NOMO-1 treated with dmso at 0.1 percent for 144 hours (cell line): Measurements from ENCODE around the gene ATP6V1G3.
"Not testable (repeated sequence)": the region's sequence is repeated elsewhere in the genome, so short reads cannot be mapped to it uniquely, and the experiment has no call there.

Source experiments
- DNase-seq: peaks from one replicate; lab custom pipeline; 2025; ENCODE audit not compliant: unreplicated experiment; lab: John Stamatoyannopoulos, UW

ATP6V1G3 gene

DNA sequence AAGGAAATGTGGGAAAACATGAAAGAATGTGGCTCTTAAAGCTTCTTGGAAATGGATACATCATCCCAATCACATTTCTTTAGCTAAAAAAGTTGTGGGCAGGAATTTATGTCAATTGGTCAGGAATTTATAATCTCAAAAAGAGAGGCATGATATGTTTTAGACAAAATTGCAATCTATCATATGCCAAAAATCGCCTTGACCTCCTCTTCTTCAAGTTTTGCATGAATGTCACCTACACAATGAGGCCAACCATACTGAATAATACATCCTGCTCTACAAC lies 42.4 kb downstream of the ATP6V1G3 start:
- DNase-seq: no peak

DNA sequence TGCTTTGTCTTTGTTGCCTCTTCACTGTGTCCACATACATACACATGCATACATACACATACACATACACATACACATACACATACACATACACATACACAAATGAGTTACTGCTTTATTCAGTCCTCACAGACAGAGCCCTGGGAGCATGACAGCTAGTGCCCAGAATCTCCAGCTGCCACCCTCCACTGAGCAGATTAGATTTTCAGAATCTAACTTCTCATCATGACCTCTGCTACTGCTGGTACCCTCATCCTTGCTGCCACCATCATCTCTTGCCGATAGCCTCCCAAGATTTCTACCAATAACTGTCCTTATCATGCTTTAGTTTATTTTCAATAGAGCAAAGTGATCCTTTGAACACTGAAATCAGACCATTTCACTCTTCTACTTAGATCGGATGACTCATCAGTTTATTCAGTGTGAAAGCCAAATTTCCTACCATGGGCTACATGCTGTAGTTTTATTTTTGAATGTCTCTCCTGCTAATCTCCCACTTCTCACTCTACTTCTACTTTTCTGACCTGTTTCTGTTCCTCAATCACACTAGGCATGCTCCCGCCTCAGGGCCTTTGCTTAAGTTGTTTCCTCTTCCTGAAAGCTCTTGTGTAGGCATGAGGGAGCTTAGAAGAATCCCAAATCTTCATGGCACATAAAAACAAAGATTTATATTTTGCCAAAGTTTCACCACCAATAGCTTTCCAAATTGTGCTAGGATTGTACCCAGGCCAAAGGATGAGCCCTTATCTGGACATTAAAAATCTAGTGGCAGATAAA lies 43.0 kb downstream of the ATP6V1G3 start:
- DNase-seq: peak; percentile 10

GRCh38 chr1:198496216-198497143 lies 44.0 kb downstream of the ATP6V1G3 start:
- no peak for DNase-seq

DNA sequence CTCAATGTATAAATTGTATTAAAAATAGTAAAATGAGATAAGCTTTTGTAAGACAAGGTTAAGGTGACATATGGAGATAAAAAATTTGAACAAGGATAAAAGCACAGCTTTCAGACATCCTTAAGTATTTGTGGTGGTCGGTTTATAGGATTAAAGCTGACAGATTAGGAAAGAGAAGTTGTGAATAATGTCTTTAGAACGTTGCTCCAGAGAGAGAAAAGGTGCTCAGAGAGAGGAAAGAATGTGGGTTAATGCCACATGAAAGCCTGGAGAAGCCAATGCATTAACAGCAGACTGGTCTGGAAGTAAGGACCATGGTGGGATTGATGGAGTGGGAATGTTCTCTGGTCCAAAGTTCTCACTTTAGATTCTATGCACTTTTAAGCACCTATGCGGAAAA lies 44.8 kb downstream of the ATP6V1G3 start:
- DNase-seq: no peak

GRCh38 chr1:198494658-198495103 lies 45.8 kb downstream of the ATP6V1G3 start:
- no peak for DNase-seq

DNA sequence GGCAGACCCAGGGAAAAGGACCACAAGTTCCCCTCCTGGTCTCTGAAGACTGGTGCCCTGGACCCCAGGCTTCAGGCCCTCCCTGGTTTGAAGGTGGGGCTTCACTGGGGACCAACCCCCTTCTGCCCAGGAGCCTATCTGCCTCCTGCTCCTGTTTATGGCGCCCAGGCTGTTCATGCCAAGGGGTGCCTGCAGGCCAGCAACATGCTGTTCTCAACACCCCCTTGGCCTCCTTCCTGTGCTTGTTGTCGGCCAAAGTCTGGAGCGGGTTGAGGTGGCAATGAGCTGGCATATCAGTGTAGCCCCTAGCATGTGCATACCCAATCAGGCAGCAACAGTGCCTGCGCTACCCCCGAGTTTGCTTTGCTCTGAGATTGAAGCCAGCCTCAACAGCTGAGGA lies 46.3 kb downstream of the ATP6V1G3 start:
- DNase-seq: no peak

DNA sequence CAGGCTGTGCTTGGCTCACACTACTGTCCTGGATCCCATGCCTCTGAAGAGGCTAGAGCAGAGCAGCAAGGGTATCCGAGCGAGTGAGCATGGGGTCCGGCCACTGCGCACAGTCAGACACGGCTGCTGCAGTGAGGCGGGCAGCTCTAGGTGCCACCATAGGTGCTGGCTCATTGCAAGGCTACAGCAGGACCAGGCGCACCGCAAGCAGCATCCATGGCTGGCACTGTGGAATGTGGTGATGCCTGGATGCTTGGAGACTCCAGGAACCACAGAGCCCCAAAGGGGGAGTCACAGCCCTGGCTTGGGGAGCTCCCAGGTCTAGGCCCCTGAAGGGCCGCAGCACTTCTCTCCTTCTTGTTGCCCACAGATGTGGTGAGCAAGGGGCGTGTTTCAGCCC lies 47.2 kb downstream of the ATP6V1G3 start:
- DNase-seq: no peak

DNA sequence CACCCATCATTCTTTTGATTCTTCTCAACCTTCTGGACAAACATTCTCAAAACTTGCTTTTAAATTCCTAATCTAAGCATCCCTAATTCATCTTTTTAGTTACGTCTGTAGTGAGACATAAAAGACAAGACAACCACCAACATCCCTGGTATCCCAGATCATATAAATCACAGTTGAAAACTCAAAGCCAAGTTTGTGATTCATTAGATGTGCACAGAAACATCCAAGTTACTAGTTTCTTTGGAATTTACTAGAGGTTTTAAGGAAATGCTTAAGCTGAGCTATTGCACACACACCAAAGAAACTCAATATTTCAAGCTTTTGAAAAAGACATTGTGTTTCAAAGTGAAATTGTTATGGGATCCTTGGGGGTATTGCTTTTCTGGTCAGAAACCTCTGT lies 47.6 kb downstream of the ATP6V1G3 start:
- DNase-seq: no peak

GRCh38 chr1:198491596-198491995 lies 48.9 kb downstream of the ATP6V1G3 start:
- no peak for DNase-seq

DNA sequence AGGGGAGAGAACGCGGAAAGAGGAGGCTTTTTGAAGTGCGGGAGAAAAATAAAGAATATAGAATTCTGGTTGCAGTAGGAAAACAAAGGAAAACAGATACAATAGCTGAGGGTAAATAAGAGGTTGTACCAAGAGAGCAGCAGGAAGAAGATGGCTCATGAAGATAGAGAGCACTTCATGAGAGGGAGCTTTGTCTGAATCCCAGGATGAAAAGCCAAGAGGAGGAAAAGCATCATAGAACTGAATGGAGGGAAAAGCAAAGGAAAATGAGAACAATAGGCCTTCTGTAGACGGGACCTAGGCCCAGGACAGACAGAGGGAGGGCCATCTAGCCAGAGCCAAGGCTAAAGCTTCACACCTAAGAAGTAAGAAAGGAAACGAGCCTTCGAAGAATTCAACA lies 49.5 kb downstream of the ATP6V1G3 start:
- no peak for DNase-seq

GRCh38 chr1:198490224-198490623 lies 50.3 kb downstream of the ATP6V1G3 start:
- no peak for DNase-seq

DNA sequence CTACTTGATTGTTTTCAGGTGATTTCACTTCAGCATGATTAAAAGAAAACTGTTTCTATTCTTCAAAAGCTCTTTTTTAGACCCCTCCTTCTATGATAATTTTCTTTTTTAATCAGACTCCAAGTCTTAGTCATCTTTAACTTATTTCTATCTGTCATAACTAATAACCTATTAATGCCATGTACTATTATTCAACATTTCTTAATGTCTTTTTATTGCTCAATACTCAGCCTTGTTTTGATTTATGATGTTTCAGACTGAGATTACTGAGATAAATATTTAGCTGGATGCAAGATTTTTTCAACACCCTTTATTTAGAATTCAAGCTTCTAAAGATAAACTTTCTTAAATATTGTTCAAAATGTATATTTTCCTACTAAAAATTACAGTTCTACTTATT lies 53.6 kb downstream of the ATP6V1G3 start:
- no peak for DNase-seq

DNA sequence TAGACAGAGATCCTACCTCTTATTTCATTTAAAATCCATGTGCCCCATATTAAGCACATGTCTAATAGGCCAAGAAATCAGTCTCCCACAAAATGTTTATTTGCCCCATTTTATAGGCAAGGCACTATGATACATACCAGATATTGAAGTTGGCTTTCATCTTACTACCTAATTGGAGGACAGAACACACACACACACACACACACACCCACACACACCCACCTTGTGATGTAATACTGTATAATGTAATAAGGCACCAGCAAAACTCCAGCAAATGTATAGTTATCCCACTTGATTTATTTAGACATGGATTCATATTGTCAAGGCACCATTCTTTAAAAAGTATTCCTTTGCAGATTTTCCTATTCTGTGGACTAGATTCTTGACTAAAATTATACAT lies 56.8 kb downstream of the ATP6V1G3 start:
- DNase-seq: no peak

GRCh38 chr1:198483006-198483405 lies 57.5 kb downstream of the ATP6V1G3 start:
- DNase-seq: no peak

DNA sequence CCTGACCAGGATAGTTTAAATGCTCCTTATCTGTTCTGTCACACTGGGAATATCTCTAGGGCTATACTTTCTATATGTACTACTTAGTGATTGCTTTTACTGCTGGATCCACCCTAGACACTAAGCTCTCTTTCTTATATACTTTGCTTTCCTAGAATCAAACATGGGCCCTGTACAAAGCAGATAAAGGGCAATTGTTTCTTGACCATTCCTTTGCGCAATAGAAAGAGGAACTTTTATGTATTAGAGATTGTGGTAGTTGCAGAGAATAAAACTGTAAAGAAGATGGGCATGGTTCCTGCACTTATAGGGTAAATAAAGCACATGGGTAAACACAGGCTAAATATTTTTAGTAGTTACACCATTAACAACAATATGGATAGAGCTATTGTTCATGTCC lies 58.8 kb downstream of the ATP6V1G3 start:
- DNase-seq: no peak

DNA sequence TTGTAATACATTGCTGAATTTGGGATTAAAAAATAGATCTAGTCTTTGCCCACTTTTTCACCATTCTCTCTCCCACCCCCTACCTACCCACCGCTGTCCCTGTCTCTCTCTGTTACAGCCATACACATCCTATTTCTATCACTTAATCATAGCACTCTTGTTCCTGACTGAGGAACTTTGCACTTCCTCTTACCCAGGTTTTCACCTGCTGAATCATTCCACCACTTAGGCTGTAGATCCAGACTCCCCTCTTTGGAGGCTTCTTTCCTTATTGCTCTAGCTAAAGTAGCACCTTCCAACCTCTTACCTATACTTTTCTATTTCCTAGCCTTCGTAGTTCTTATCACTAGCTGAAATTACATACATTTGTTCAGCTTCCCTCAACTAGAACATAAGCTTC lies 59.6 kb downstream of the ATP6V1G3 start:
- no peak for DNase-seq

DNA sequence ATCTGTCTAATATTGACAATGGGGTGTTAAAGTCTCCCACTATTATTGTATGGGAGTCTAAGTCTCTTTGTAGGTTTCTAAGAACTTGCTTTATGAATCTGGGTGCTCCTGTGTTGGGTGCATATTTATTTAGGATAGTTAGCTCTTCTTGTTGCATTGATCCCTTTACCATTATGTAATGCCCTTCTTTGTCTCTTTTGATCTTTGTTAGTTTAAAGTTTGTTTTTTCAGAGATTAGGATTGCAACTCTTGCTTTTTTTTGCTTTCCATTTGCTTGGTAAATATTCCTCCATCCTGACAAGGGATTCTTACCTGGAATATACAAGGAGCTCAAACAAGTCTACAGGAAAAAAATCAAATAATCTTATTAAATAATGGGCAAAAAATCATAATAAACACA lies 63.1 kb downstream of the ATP6V1G3 start:
- not testable (repeated sequence) for DNase-seq
